COLO668 (cell line): Measurements from ENCODE around the gene CYTIP.

Source experiments
- DNase-seq: peaks from one replicate; lab custom pipeline; 2025; ENCODE audit not compliant: unreplicated experiment; lab: John Stamatoyannopoulos, UW

The CYTIP gene

GRCh38 chr2:157443795-157444640 lies at the start of gene CYTIP:
Gene CYTIP, minus strand, starts transcription at chr2:157444089. Its CDS starts 69 bp downstream, at chr2:157444020.
- no peak for DNase-seq

GRCh38 chr2:157492189-157492773 lies 48.4 kb upstream of the CYTIP start:
- peak; percentile 57 for DNase-seq

GRCh38 chr2:157489983-157490382 lies 46.1 kb upstream of the CYTIP start:
- no peak for DNase-seq

GRCh38 chr2:157488877-157489276 lies 45.0 kb upstream of the CYTIP start:
- no peak for DNase-seq

- DNase-seq: no peak
Observed at GRCh38 chr2:157487747-157488146, 43.9 kb upstream of the CYTIP start.

GRCh38 chr2:157487271-157487610 lies 43.4 kb upstream of the CYTIP start:
- no peak for DNase-seq

- DNase-seq: no peak
Observed at GRCh38 chr2:157486596-157487270, 42.8 kb upstream of the CYTIP start.

- DNase-seq: no peak
Observed at GRCh38 chr2:157480182-157480961, 36.5 kb upstream of the CYTIP start.

- DNase-seq: no peak
Observed at GRCh38 chr2:157479081-157480027, 35.5 kb upstream of the CYTIP start.

- no peak for DNase-seq
Observed at GRCh38 chr2:157477919-157478318, 34.0 kb upstream of the CYTIP start.

GRCh38 chr2:157476953-157477709 lies 33.2 kb upstream of the CYTIP start:
- no peak for DNase-seq

GRCh38 chr2:157475722-157476390 lies 32.0 kb upstream of the CYTIP start:
- no peak for DNase-seq

GRCh38 chr2:157473581-157473980 lies 29.7 kb upstream of the CYTIP start:
- no peak for DNase-seq

- no peak for DNase-seq
Observed at GRCh38 chr2:157471078-157471477, 27.2 kb upstream of the CYTIP start.

GRCh38 chr2:157470321-157470720 lies 26.4 kb upstream of the CYTIP start:
- DNase-seq: no peak

- DNase-seq: no peak
Observed at GRCh38 chr2:157469726-157470125, 25.8 kb upstream of the CYTIP start.

GRCh38 chr2:157468931-157469708 lies 25.2 kb upstream of the CYTIP start:
- DNase-seq: no peak

GRCh38 chr2:157466764-157467163 lies 22.9 kb upstream of the CYTIP start:
- no peak for DNase-seq
